Fibroblast of lung (primary cell): ENCODE results near the gene BABAM2.

Experiments used
- EZH2 ChIP-seq: IDR thresholded peaks from 2 replicates; pipeline ENCODE4 v1.5.1; 2012; ENCODE audit warnings: low read length, control low read depth, mild to moderate bottlenecking; ENCODE audit errors: missing control alignments
- TF ChIP-seq, protein P1 (sequence below), 2 donors: IDR thresholded peaks in 1 of 2; conservative IDR thresholded peaks in 1 of 2; 1 replicate in 1 of 2; 2 replicates in 1 of 2; pipeline ENCODE4 v1.5.1; 2011 to 2012; ENCODE audit warnings: low read length in 2 of 2, control low read depth in 1 of 2, inconsistent platforms in 1 of 2, low read depth in 1 of 2, mild to moderate bottlenecking in 1 of 2

DNA sequence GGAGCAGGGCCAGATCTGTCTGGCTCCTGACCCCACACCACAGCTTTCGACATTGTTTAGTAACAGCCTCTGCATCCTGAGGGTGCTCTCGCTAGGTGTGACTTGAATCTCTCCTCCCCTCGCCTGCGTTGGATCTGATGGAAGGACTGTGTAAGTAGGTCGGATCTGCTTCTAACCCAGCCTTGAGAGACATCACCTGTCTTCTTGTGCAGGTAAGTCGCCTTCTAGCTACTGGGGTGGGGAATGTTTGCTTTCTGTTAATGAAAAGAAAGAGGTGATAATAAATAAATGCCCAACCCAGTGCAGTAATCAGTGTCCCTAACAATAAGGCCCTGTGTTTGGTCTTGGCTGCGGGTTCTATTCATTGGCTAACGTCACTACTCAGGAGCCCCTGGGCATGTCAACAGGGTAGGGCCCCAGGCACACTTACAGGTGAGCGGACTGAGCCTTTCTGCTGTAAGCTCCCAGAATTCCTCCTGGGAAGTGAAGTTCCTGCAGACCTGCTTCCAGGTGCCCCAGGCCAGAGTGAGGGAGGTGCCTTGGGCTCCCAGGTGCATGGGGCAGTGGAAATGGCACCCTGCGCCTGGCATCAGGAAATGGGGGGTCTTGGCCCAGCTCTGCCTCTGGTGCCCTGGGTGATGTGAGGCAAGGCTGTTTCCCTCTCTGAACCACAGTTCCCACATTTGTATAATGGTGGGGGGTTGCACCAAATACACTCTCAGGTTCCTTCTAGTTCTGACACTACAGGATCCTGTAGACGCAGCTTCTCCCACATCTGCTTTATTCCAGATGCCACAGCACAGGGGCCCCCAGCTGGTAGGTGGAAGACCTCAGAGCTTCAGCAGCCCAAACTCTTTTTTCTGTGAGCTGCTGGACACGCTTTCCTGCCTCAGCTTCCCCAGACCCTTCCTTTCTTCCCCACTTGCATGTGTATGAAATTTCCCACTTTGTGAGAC is 491.0 kb downstream of the BABAM2 start:
- no peak for TF ChIP-seq EZH2
- TF ChIP-seq, protein P1, sequence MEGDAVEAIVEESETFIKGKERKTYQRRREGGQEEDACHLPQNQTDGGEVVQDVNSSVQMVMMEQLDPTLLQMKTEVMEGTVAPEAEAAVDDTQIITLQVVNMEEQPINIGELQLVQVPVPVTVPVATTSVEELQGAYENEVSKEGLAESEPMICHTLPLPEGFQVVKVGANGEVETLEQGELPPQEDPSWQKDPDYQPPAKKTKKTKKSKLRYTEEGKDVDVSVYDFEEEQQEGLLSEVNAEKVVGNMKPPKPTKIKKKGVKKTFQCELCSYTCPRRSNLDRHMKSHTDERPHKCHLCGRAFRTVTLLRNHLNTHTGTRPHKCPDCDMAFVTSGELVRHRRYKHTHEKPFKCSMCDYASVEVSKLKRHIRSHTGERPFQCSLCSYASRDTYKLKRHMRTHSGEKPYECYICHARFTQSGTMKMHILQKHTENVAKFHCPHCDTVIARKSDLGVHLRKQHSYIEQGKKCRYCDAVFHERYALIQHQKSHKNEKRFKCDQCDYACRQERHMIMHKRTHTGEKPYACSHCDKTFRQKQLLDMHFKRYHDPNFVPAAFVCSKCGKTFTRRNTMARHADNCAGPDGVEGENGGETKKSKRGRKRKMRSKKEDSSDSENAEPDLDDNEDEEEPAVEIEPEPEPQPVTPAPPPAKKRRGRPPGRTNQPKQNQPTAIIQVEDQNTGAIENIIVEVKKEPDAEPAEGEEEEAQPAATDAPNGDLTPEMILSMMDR (conservative IDR thresholded peaks at IDR 0.05 in 1 of 2, IDR thresholded peaks at IDR 0.05 in 1 of 2; ENCODE audit: low read depth in 1 of 2, low read length in 2 of 2), result no peak
